C4-2B (cell line): ENCODE data around the gene RIMS3.

Source experiments
- ZFX ChIP-seq: fragments of 450-650 bp; IDR thresholded peaks from 2 replicates; pipeline ENCODE4 v1.6.1; 2017
- TF ChIP-seq, protein P1 (sequence below): fragments of 450-650 bp; conservative IDR thresholded peaks from 2 replicates; pipeline ENCODE4 v1.5.1; 2017; ENCODE audit warnings: mild to moderate bottlenecking

DNA sequence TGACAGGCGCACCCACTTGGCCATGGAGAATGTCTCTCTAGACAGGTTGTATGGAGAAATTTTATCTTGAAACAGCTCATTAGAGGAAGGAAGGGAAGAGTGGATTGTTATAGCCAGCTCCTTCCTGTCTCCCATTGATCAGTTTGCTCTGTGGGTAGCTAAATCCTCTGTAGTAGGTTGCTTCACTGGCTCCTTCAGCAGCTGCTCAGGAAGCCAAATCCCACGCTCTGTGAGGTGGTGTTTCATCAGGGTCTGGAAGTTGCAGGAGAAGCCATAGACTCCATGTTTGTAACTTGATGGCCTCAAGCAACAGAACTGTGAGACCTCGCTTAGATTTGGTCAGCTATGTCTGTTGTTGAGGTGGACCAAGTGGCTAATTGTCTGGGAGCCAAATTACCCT is 19.2 kb upstream of the RIMS3 start:
- TF ChIP-seq, protein P1, sequence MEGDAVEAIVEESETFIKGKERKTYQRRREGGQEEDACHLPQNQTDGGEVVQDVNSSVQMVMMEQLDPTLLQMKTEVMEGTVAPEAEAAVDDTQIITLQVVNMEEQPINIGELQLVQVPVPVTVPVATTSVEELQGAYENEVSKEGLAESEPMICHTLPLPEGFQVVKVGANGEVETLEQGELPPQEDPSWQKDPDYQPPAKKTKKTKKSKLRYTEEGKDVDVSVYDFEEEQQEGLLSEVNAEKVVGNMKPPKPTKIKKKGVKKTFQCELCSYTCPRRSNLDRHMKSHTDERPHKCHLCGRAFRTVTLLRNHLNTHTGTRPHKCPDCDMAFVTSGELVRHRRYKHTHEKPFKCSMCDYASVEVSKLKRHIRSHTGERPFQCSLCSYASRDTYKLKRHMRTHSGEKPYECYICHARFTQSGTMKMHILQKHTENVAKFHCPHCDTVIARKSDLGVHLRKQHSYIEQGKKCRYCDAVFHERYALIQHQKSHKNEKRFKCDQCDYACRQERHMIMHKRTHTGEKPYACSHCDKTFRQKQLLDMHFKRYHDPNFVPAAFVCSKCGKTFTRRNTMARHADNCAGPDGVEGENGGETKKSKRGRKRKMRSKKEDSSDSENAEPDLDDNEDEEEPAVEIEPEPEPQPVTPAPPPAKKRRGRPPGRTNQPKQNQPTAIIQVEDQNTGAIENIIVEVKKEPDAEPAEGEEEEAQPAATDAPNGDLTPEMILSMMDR = no peak
- TF ChIP-seq ZFX = no peak
